Uterus (tissue), 2 donors: ENCODE data around the gene GCC2.

Experiments used
- POLR2A ChIP-seq, 2 donors: fragments of 450-650 bp; IDR thresholded peaks; one replicate each; pipeline ENCODE4 v1.6.1; 2016; ENCODE audit warnings: antibody characterized with exemption in 2 of 2, mild to moderate bottlenecking in 1 of 2, moderate library complexity in 1 of 2
- TF ChIP-seq, protein P1 (sequence below), 4 experiments: fragments of 200-600 bp in 2 of 4; fragments of 450-650 bp in 2 of 4; sonication (generic) in 2 of 4; IDR thresholded peaks; one replicate each; pipeline ENCODE4 v1.5.1; 2016 to 2019; ENCODE audit warnings: antibody characterized with exemption in 4 of 4, mild to moderate bottlenecking in 2 of 4, moderate library complexity in 1 of 4

DNA sequence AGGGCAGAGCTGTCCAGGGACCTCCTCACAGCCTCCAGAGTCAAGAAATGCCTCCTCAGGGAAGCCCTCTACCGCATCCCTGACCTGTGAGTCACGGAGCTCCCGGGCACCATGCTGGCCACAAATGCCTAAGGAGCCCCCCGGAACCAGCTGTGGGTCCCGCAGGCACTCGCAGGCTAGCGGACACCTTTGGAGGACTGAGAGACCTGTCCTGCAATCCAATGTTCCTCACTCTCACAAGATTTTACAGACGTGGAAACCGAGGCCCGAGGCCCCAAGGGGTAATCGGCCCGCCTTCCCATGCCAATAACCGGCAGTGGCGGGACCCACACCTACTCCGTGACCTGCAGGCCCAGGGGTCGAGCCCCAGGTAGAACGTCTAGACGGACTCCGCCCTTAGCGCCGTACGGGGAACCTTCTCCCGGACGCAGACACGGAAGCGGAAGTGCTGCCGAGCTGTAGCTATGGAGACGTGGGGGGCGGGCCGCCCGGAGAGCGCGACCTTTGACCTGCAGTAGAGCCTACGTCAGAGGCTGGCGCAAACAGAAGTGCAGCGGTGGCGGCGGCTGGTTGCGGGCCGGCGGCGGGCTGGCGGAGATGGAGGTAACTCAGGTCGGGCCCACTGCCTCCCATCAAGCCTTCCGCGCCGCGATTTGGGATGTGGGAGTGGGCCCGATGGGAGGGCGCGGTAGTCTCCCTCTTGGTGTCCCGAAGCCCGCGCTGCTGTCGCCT, at the start of gene GCC2:
- peak; percentile 86 to 90 for TF ChIP-seq POLR2A (IDR thresholded peaks at IDR 0.05)
- TF ChIP-seq, protein P1, sequence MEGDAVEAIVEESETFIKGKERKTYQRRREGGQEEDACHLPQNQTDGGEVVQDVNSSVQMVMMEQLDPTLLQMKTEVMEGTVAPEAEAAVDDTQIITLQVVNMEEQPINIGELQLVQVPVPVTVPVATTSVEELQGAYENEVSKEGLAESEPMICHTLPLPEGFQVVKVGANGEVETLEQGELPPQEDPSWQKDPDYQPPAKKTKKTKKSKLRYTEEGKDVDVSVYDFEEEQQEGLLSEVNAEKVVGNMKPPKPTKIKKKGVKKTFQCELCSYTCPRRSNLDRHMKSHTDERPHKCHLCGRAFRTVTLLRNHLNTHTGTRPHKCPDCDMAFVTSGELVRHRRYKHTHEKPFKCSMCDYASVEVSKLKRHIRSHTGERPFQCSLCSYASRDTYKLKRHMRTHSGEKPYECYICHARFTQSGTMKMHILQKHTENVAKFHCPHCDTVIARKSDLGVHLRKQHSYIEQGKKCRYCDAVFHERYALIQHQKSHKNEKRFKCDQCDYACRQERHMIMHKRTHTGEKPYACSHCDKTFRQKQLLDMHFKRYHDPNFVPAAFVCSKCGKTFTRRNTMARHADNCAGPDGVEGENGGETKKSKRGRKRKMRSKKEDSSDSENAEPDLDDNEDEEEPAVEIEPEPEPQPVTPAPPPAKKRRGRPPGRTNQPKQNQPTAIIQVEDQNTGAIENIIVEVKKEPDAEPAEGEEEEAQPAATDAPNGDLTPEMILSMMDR (IDR thresholded peaks at IDR 0.05), result peak in 1 of 4 experiments; percentile 15
